ENCODE results near the gene SELENOK.

The SELENOK gene

GRCh38 chr3:53842436-53843194, 49.0 kb downstream of the SELENOK start:
- peak; percentile 95 for DNase-seq (ENCODE audit: low spot score)

- no peak for DNase-seq (ENCODE audit: low spot score)
Measured at GRCh38 chr3:53841296-53841695, 50.4 kb downstream of the SELENOK start.

- no peak for DNase-seq (ENCODE audit: low spot score)
Measured at GRCh38 chr3:53837331-53837730, 54.3 kb downstream of the SELENOK start.

DNA sequence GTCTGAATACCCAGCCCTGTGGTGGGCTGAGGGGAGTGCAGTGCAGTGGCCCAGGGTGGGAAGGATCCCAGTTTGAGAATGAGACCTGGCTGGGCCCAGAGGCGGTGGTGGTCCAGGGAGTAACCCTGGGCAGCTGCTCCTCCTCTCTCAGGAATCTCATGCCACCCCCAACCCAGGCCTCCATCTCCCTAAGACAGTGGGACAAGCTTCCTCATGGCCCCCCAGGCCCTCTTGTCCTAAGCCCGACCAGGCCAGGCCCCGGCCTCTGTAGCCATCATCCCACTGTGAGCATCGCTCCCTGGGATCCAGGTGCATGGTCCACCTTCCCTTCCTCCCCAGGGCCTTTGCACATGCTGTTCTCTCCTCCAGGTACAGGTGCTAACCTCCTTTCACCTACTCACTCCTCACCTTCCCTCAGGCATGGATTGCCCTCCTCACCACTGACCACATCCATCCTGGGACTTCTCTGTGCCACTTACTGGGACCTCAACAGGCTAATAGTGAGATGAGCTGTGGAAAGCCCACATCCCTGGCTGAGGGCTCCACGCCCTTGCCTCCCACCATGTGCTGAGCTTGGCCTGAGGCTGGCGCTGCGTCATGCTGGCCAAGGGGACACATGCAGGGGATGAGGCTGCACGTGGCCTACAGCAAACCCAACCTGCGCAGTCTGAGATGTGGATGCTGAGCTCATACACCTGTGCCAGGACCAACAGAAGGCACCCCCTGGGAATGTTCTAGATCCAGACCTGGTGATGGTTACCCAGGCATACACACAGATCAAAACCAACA, 55.4 kb downstream of the SELENOK start:
- no peak for DNase-seq (ENCODE audit: low spot score)

DNA sequence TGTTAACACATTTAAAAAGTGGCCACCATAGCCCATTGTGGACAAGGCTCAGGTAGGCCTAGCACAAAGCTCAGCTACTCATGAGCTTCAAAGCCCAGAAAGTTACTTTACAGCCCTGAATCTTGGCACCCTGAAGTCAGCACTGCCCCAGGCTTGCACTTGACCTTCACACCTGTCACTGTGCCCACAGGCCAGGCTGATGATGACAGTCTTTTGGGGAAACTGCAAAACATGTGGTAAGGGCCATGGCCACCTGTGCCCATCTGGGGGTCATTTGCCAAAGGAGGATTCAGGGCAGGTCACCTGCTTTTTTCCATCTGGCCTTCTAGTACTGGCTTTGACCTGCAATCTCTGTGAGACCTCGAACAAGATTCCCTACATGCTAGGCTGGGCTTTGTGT, 56.4 kb downstream of the SELENOK start:
- no peak for DNase-seq (ENCODE audit: low spot score)

DNA sequence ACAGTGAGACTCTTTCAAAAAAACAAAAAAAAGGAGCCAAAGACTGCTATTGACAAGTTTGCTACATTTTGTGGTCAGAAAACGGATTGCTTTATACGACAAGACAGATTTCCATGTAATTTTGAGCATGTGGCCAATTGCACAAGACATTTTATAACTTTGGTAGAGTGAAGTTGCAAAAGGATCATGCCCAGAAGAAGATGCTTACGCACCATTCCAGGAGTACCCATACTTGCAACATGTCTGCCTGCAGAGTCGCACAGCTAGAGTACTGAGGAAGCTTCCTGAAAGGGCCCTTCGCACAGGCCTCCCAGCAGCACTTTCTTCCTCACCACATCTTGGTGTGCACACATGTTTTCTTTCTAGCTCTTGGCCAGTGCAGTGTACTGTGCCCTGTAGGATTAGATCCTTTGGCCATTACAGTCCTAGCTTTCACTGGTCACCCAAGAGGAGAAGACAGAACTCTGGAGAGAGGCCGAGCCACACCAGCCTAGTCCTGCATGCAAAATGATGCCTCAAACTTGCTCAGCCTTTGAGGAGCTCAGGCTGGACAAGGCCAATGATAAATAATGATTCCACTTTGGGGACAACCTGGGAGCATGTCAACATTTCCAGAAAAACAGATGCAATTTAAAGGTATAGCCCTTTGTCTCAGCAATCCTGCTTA, 57.1 kb downstream of the SELENOK start:
- DNase-seq (ENCODE audit: low spot score) = no peak
